H54 (cell line): Measurements from ENCODE around the gene WDR49.
A peak's percentile ranks its signal among the peaks of the same experiment; 100 is the strongest.

Experiments used
- DNase-seq: peaks from one replicate; pipeline ENCODE4 v3.0.0; 2011; ENCODE audit warnings: low spot score, mixed read lengths; ENCODE audit not compliant: insufficient read length
- FAIRE-seq: peaks from 3 replicates; lab custom pipeline; 2011; peaks lifted over from hg19 to GRCh38; lab: Jason Lieb, UNC
- POLR2A ChIP-seq: IDR thresholded peaks from 2 replicates; pipeline ENCODE4 v1.6.1; 2011; ENCODE audit warnings: low read depth, mild to moderate bottlenecking, low read length

The WDR49 gene

GRCh38 chr3:167653760-167654159 lies at the start of gene WDR49:
WDR49 (minus strand) TSS chr3:167653942; CDS start chr3:167653425, 517 bp downstream.
- FAIRE-seq (no peak), DNase-seq (no peak)
- no peak for TF ChIP-seq POLR2A

GRCh38 chr3:167700926-167701325 lies 47.2 kb upstream of the WDR49 start:
- no peak for DNase-seq
- FAIRE-seq = no peak

DNA sequence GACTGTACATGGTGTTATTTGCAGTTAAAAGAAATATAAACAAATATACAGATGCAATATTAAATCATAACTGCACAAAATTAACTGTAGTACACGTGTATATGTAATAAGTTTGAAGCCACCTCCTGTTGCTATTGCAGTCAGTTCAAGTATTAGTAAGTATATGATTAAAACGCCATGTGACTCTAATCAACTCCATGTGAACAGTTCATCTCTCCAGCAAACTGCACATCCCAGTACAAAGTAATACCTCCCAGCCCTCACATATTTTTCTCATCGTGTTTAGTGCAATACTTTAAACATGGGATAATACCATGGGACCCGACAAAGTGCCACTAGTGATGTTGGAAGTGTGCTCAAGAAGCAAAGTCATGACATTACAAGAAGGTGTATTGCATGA lies 46.3 kb upstream of the WDR49 start:
- no peak for TF ChIP-seq POLR2A
- DNase-seq (no peak), FAIRE-seq (no peak)

More at GRCh38 chr3:167700926-167701325, 47.2 kb upstream of the WDR49 start:
- TF ChIP-seq POLR2A = no peak

DNA sequence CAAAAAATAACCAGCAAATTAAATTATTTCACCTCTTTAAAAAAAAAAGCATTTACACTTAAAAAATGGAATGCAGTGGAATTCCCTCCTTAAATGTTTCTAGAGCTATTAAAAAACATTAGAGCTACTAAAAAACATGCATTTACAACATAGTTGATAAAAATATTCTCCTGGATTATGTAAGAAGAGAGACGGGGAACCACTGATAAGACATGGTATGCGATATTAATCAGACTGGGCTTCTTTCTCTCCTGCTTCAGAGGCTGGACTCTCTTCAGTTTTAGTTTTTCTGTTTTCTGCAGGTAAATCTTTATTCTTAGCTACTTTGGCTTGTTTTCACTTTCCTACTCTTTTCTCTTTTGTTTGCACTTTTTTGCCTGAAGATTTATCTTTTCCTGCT lies 40.4 kb upstream of the WDR49 start:
- no peak for DNase-seq
- FAIRE-seq = no peak
- TF ChIP-seq POLR2A = no peak

DNA sequence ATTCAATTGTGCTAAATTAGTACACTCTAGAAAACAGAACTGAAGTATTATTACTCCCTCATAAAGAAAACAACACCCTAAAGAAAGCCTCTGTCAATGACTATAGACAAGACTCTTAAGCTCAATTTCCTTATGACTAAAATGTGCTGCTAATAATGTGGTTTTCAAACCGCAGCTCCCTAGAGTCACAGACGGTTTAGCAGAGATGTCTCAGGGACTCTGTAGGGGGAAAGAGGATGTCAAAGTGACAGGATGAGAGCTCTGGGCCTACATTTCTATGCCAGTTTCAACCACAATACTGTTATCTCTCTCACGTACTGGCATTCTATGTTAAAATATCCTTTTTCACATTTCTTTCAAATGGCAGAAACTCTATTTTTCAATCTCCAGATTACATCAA lies 37.6 kb upstream of the WDR49 start:
- TF ChIP-seq POLR2A = no peak
- DNase-seq = no peak
- FAIRE-seq = no peak

DNA sequence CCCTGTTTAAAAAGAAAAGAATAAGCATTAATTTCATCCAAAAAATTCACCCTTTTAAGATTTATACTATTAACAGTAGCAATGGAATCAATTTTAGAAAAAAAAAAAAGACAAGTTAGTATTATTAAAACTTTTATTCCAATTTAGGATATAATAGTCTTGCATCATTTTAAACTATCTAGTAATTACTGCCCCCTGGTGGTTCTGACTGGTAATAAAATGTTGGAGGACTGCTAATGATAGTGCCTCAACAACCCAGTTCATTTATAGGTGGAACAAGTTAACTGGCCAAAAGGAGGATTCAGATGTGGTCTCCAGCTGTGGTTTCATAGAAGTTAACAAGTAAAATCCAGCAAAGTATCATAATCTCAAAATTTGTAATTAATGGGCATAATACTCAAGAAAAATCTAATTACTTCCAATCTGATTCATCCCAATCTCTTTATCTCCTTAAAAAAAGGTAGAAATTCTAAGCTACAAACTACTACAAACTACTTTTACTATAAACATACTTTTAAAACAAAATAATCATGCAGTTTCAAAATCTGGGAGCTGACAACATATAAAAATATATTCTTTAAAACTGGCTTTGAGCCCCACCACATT lies 30.7 kb upstream of the WDR49 start:
- peak; percentile 61 for FAIRE-seq
- TF ChIP-seq POLR2A = no peak

DNA sequence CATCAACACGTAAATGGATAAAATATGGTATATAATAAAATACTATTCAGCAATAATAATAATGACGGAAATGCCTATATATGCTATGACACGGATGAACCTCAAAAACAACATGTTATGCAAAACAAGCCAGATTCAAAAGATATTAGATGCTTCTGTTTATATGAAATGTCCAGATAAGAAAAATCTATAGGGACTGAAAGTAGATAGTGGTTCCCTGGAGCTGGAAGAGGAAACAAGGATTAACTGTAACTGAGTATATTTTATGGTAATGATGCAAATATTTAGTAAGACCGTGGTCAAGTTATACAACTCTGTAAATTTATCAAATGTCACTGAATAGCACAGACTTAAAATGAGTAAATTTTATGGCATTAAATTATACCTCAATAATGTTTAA lies 25.8 kb upstream of the WDR49 start:
- DNase-seq (no peak), FAIRE-seq (no peak)
- no peak for TF ChIP-seq POLR2A

More for the DNA sequence above, 30.7 kb upstream of the WDR49 start:
- peak; percentile 1 for DNase-seq

- no peak for TF ChIP-seq POLR2A
- DNase-seq (no peak), FAIRE-seq (no peak)
Measured at GRCh38 chr3:167675848-167676247, 22.1 kb upstream of the WDR49 start.

DNA sequence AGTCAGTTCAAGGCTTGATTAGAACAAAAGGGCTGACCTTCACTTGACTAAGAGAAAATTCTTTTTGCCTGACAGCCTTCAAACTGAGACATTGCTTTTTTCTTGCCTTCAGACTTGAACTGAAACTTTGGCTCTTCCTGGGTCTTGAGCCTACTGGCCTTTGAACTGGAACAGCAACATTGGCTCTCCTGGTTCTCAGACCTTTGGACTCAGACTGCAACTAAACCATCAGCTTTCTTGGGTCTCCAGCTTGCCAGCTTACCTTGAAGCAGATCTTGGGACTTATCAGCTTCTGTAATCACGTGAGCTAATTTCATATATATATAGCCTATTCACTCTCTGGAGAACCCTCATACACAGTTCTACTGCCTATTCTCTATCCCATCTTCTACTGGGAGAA lies 19.5 kb upstream of the WDR49 start:
- FAIRE-seq (no peak), DNase-seq (no peak)
- TF ChIP-seq POLR2A = no peak

GRCh38 chr3:167671878-167672427 lies 18.2 kb upstream of the WDR49 start:
- TF ChIP-seq POLR2A = no peak
- DNase-seq (no peak), FAIRE-seq (no peak)

DNA sequence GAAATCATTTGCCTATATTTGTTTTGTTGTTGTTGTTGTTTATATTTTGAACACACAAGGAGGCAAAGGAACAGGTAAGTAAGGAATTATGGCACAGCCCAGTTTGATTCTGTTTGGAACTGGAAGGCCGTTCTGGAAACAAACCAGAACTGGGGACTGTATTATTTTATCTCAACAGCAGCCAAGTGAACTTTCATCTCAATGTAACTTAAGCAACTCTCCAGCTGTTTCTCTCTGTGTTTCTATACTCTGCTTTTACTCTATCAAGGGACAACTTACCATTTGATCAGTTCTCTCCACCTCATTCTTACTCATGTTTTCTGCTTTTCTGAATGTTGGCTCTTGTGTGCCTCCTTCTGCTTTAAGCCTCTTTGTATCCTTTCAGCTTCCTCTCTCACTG lies 16.0 kb upstream of the WDR49 start:
- no peak for FAIRE-seq
- DNase-seq = no peak
- no peak for TF ChIP-seq POLR2A

- DNase-seq = no peak
- FAIRE-seq = no peak
- TF ChIP-seq POLR2A = no peak
Measured at GRCh38 chr3:167668651-167669050, 14.9 kb upstream of the WDR49 start.

DNA sequence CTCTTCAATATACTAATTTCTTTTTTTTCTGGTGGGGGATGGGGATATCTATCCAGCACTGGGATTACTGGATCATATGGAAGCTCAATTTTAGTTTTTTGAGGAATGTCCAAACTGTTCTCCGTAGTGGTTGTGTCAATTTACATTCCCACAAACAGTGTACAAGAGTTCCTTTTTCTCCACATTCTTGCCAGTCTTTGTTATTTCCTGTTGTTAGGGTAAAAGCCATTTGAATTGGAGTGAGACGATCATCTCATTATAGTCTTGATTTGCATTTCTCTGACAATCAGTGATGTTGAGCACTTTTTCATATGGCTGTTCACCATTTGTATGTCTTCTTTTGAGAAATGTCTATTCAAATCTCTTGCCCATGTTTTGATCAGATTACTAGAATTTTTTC lies 12.8 kb upstream of the WDR49 start:
- FAIRE-seq (no peak), DNase-seq (no peak)
- TF ChIP-seq POLR2A = no peak

GRCh38 chr3:167662919-167663400 lies 9.2 kb upstream of the WDR49 start:
- no peak for TF ChIP-seq POLR2A
- DNase-seq (no peak), FAIRE-seq (no peak)

- no peak for TF ChIP-seq POLR2A
- no peak for FAIRE-seq
- DNase-seq = no peak
Measured at GRCh38 chr3:167657684-167658225, 4.0 kb upstream of the WDR49 start.

- FAIRE-seq (no peak), DNase-seq (no peak)
- TF ChIP-seq POLR2A = no peak
Measured at GRCh38 chr3:167656821-167657220, 3.1 kb upstream of the WDR49 start.
